Adrenal gland (tissue), 12 donors: Measurements from ENCODE around the gene SCFD2. TPM values are rescaled to one million over a fixed set of nuclear protein-coding genes. Genes with fewer than 3 reads are reported as not detected.

Experiments used
- DNase-seq, 7 donors: peaks; one replicate each; pipeline ENCODE4 v3.0.0-alpha.2; 2019 to 2020
- H3K27ac ChIP-seq, 5 donors: fragments of 200-600 bp; sonication (generic) in 4 of 5; 1 replicate in 3 of 5; 2 replicates in 2 of 5; pipeline versions ENCODE4 v1.5.1 to v1.8.0; 2016 to 2020; ENCODE audit warnings: mild to moderate bottlenecking in 1 of 5
- H3K27me3 ChIP-seq: fragments of 200-600 bp; 2 replicates; pipeline ENCODE4 v1.8.0; 2021
- H3K36me3 ChIP-seq, 2 donors: fragments of 200-600 bp; replicated peaks in 1 of 2; 1 replicate in 1 of 2; 2 replicates in 1 of 2; pipeline versions ENCODE4 v1.5.1 to v1.8.0; 2018 to 2022
- H3K4me1 ChIP-seq, 2 donors: fragments of 200-600 bp; replicated peaks in 1 of 2; 1 replicate in 1 of 2; 2 replicates in 1 of 2; pipeline versions ENCODE4 v1.5.1 to v1.8.0; 2018 to 2021
- H3K4me3 ChIP-seq, 4 donors: fragments of 200-600 bp; sonication (generic) in 3 of 4; one replicate each; pipeline ENCODE4 v1.5.1; 2016 to 2018
- H3K9me3 ChIP-seq, 3 donors: fragments of 200-600 bp; sonication (generic) in 1 of 3; replicated peaks in 1 of 3; 1 replicate in 2 of 3; 2 replicates in 1 of 3; pipeline versions ENCODE4 v1.5.1 to v1.8.0; 2016 to 2021
- CTCF ChIP-seq, 6 experiments: fragments of 450-650 bp in 4 of 6; fragments of 200-600 bp in 2 of 6; sonication (generic) in 1 of 6; IDR thresholded peaks; 1 replicate in 5 of 6; 2 replicates in 1 of 6; pipeline versions ENCODE4 v1.5.1 to v1.8.0; 2016 to 2021; ENCODE audit warnings: antibody characterized with exemption in 6 of 6, mild to moderate bottlenecking in 2 of 6, moderate library complexity in 1 of 6
- POLR2A ChIP-seq, 2 donors: fragments of 450-650 bp; IDR thresholded peaks; one replicate each; pipeline ENCODE4 v1.6.1; 2017; ENCODE audit warnings: antibody characterized with exemption in 2 of 2, mild to moderate bottlenecking in 2 of 2, moderate library complexity in 1 of 2
- WGBS, 4 donors: extraction: QIAGEN DNeasy Blood & Tissue Kit in 2 of 4; methylation state at CpG; one replicate each; pipeline versions ENCODE4 v1.1.5 to v1.1.7; 2013 to 2017; 5-methylcytosine and 5-hydroxymethylcytosine counted together
- intact Hi-C, 2 donors: fragments of 100-400 bp; cut with DNase I; formaldehyde crosslinking; loops; one replicate each; pipeline versions ENCODE4 v1.14.1 to v1.15.0; 2022 to 2023
- polyA plus RNA-seq, 3 donors: library from polyadenylated mRNA; stranded (reverse); fragments of 200-250 nt in 2 of 3; fragments of 350-450 nt in 1 of 3; fragmentation: Illumina TruSeq in 1 of 3; extraction: RNeasy Lipid Tissue Mini Kit (QIAGEN cat#74804) in 1 of 3; gene quantifications; one replicate each; pipeline ENCODE4 v1.2.3, GENCODE V29; 2013 to 2014
- total RNA-seq, 9 donors: library from RNA; depleted of rRNA in 4 of 9; stranded (reverse); fragments of >200 nt in 4 of 9; fragments of 120-200 nt in 1 of 9; fragmentation: NEBNext Ultra II Directional in 1 of 9; extraction: Animal tissue kit (Norgen Biotek cat#: 25700) in 1 of 9; gene quantifications; one replicate each; pipeline versions ENCODE4 v1.1.0 to v1.2.4, GENCODE V29; 2013 to 2023
- donor health status: healthy with polysubstance abuse.
- donor health status: Bipolar disorder and iron deficiency.
- donor health status: DM: yes; HTN: yes; CAD: no.
- donor health status: DM: no; HTN: no; CAD: no.
- donor health status: DM: no; HTN: no; CAD: no.
- donor health status: DM: yes; HTN: yes; CAD: no.

SCFD2 gene
- total and polyA plus RNA-seq, 12 donors: 5.2 to 34.9 (median 23.4) TPM

GRCh38 chr4:52850406-52851124, 515.3 kb downstream of the SCFD2 start:
- intact Hi-C loops: loop anchor here in 1 of 2 donors (10.0 kb wide), 1 partner anchor 306 kb away; no protein-coding TSS in a partner anchor
- no peak overlapping the region for H3K4me3 ChIP-seq
- H3K4me1 ChIP-seq: peaks cover 0 to 14% of the 10 kb centered on the region in 2 donors
- 85 to 97% (median 93%) methylated on average over 3 of the region's 3 CpGs for WGBS, 4 donors
- H3K36me3 ChIP-seq: no peaks in the 10 kb centered on the region
- no peak for DNase-seq
- H3K27ac ChIP-seq: no peak overlapping the region
- TF ChIP-seq CTCF (IDR thresholded peaks at IDR 0.05) (no peak), POLR2A (IDR thresholded peaks at IDR 0.05) (no peak)
- no peaks in the 10 kb centered on the region for H3K27me3 ChIP-seq
- no peaks in the 10 kb centered on the region for H3K9me3 ChIP-seq

GRCh38 chr4:52848254-52848653, 517.6 kb downstream of the SCFD2 start:
- TF ChIP-seq POLR2A (IDR thresholded peaks at IDR 0.05) (no peak), CTCF (IDR thresholded peaks at IDR 0.05) (no peak)
- no peaks in the 10 kb centered on the region for H3K27me3 ChIP-seq
- intact Hi-C loops: no loop called here
- peaks cover 0 to 3% of the 10 kb centered on the region in 2 donors for H3K4me1 ChIP-seq
- H3K4me3 ChIP-seq: no peak overlapping the region
- H3K36me3 ChIP-seq: no peaks in the 10 kb centered on the region
- H3K9me3 ChIP-seq: no peaks in the 10 kb centered on the region
- 82 to 99% (median 96%) methylated on average over 6 of the region's 6 CpGs for WGBS, 4 donors
- DNase-seq: no peak
- H3K27ac ChIP-seq: no peak overlapping the region

GRCh38 chr4:52846502-52846901, 519.4 kb downstream of the SCFD2 start:
- Histone ChIP-seq H3K9me3 (no peaks in the 10 kb centered on the region), H3K36me3 (no peaks in the 10 kb centered on the region), H3K27me3 (no peaks in the 10 kb centered on the region), H3K4me3 (no peak overlapping the region), H3K27ac (no peak overlapping the region), H3K4me1 (peaks cover 9 to 11% of the 10 kb centered on the region in 2 donors)
- intact Hi-C loops: no loop called here
- DNase-seq: no peak
- TF ChIP-seq CTCF (IDR thresholded peaks at IDR 0.05) (no peak), POLR2A (IDR thresholded peaks at IDR 0.05) (no peak)
- 80 to 94% (median 92%) methylated on average over 2 of the region's 2 CpGs for WGBS, 4 donors

GRCh38 chr4:52844596-52844995, 521.3 kb downstream of the SCFD2 start:
- H3K27ac ChIP-seq: no peak overlapping the region
- peaks cover 11 to 14% of the 10 kb centered on the region in 2 donors for H3K4me1 ChIP-seq
- H3K9me3 ChIP-seq: no peaks in the 10 kb centered on the region
- 94 to 98% (median 97%) methylated on average over 2 of the region's 2 CpGs for WGBS, 4 donors
- intact Hi-C loops: no loop called here
- no peak overlapping the region for H3K4me3 ChIP-seq
- DNase-seq: no peak
- TF ChIP-seq CTCF (IDR thresholded peaks at IDR 0.05): no peak
- no peak for TF ChIP-seq POLR2A (IDR thresholded peaks at IDR 0.05)
- H3K36me3 ChIP-seq: no peaks in the 10 kb centered on the region
- H3K27me3 ChIP-seq: no peaks in the 10 kb centered on the region
